HG02798 (cell line): ENCODE data around the gene IL12RB2.

ENCODE experiments used
- ATAC-seq: cut with Tn5 transposase; IDR thresholded peaks from one replicate; pipeline ENCODE4 v1.9.1; 2021; ENCODE audit warnings: mild to moderate bottlenecking; ENCODE audit not compliant: unreplicated experiment, poor library complexity

The IL12RB2 gene

GRCh38 chr1:67312615-67313014, 4.9 kb downstream of the IL12RB2 start:
- ATAC-seq, result no peak

- no peak for ATAC-seq
These were observed 6.4 kb downstream of the IL12RB2 start for GRCh38 chr1:67313934-67314671.

- ATAC-seq, result no peak
These were observed 7.0 kb downstream of the IL12RB2 start for GRCh38 chr1:67314696-67315095.

- no peak for ATAC-seq
These were observed 8.7 kb downstream of the IL12RB2 start for GRCh38 chr1:67316180-67316902.

- ATAC-seq, result no peak
These were observed 9.2 kb downstream of the IL12RB2 start for GRCh38 chr1:67316918-67317317.

- ATAC-seq, result no peak
These were observed 10.1 kb downstream of the IL12RB2 start for GRCh38 chr1:67317803-67318202.

GRCh38 chr1:67322442-67322841, 14.8 kb downstream of the IL12RB2 start:
- ATAC-seq, result no peak

- no peak for ATAC-seq
These were observed 15.4 kb downstream of the IL12RB2 start for GRCh38 chr1:67323087-67323486.

GRCh38 chr1:67324068-67324467, 16.4 kb downstream of the IL12RB2 start:
- ATAC-seq, result no peak

GRCh38 chr1:67327864-67328466, 20.3 kb downstream of the IL12RB2 start:
- no peak for ATAC-seq

GRCh38 chr1:67332653-67333529, 25.2 kb downstream of the IL12RB2 start:
- peak; percentile 91 for ATAC-seq

GRCh38 chr1:67333603-67334002, 25.9 kb downstream of the IL12RB2 start:
- ATAC-seq, result no peak

- ATAC-seq, result no peak
These were observed 27.7 kb downstream of the IL12RB2 start for GRCh38 chr1:67335411-67335810.

GRCh38 chr1:67336157-67336556, 28.5 kb downstream of the IL12RB2 start:
- ATAC-seq, result no peak

- ATAC-seq, result no peak
These were observed 29.1 kb downstream of the IL12RB2 start for GRCh38 chr1:67336783-67337182.

- ATAC-seq, result peak; percentile 35
These were observed 31.0 kb downstream of the IL12RB2 start for GRCh38 chr1:67338642-67339041.

- ATAC-seq, result peak; percentile 28
These were observed 32.1 kb downstream of the IL12RB2 start for GRCh38 chr1:67339623-67340343.

GRCh38 chr1:67342076-67342890, 34.6 kb downstream of the IL12RB2 start:
- ATAC-seq, result peak; percentile 27

GRCh38 chr1:67345556-67345955, 37.9 kb downstream of the IL12RB2 start:
- ATAC-seq, result no peak
